Activated B cell treated with CpG ODN at 0.5 μM for 24 hours (primary cell): ENCODE measurements around the gene C3orf20. TPM values are rescaled to one million over a fixed set of nuclear protein-coding genes. Genes with fewer than 3 reads are reported as not detected.

ENCODE experiments used
- ATAC-seq: fragments of 200-7000 bp; cut with Tn5 transposase; one replicate; pipeline ENCODE4 v1.10.0; 2021; ENCODE audit warnings: low read depth, mild to moderate bottlenecking, moderate library complexity
- CTCF ChIA-PET: fragments of 350-600 bp; sonication (Branson Sonifier 250); formaldehyde crosslinking; loops from one replicate; lab custom pipeline; 2021; ENCODE audit warnings: antibody characterized with exemption; lab: Charles Lee
- POLR2A ChIA-PET: fragments of 350-600 bp; sonication (Branson Sonifier 250); formaldehyde crosslinking; loops from one replicate; lab custom pipeline; 2021; ENCODE audit warnings: antibody characterized with exemption; lab: Charles Lee
- DNase-seq: peaks from one replicate; pipeline ENCODE4 v3.0.0; 2022
- H3K27ac Mint-ChIP-seq: one replicate; pipeline ENCODE4 v1.8.0; 2020; ENCODE audit warnings: mixed read lengths
- H3K27me3 Mint-ChIP-seq: one replicate; pipeline ENCODE4 v1.8.0; 2021; ENCODE audit warnings: mixed read lengths
- H3K36me3 Mint-ChIP-seq: one replicate; pipeline ENCODE4 v1.8.0; 2021; ENCODE audit warnings: low read depth, mixed read lengths
- H3K4me1 Mint-ChIP-seq: one replicate; pipeline ENCODE4 v1.8.0; 2021; ENCODE audit warnings: mixed read lengths
- H3K4me3 Mint-ChIP-seq: one replicate; pipeline ENCODE4 v1.8.0; 2020; ENCODE audit warnings: mild to moderate bottlenecking, mixed read lengths
- H3K9me3 Mint-ChIP-seq: one replicate; pipeline ENCODE4 v1.8.0; 2020; ENCODE audit warnings: mixed read lengths
- CTCF ChIP-seq: fragments of 200-600 bp; IDR thresholded peaks from one replicate; pipeline ENCODE4 v1.8.0; 2022; ENCODE audit warnings: antibody characterized with exemption, mild to moderate bottlenecking
- intact Hi-C: fragments of 100-400 bp; cut with micrococcal nuclease; formaldehyde crosslinking; loops from one replicate; pipeline ENCODE4 v1.15.1; 2024
- total RNA-seq: library from RNA; stranded (reverse); gene quantifications from 2 replicates; pipeline ENCODE4 v1.2.3, GENCODE V29; 2022

Gene C3orf20
- total RNA-seq, 1 donor from 2014 or later: 0.16 TPM

GRCh38 chr3:14678015-14678503 lies 3.1 kb downstream of the C3orf20 start:
- ATAC-seq (no peak), DNase-seq (no peak)
- ChIA-PET CTCF (no interaction called here), POLR2A (no interaction called here)
- Mint-ChIP-seq H3K27me3 (no peaks in the 10 kb centered on the region), H3K27ac (no peak overlapping the region), H3K9me3 (peaks cover 4% of the 10 kb centered on the region), H3K4me1 (no peaks in the 10 kb centered on the region), H3K36me3 (peaks cover 11% of the 10 kb centered on the region), H3K4me3 (no peak overlapping the region)
- TF ChIP-seq CTCF: no peak
- intact Hi-C loops: no loop called here

GRCh38 chr3:14680115-14680514 lies 5.2 kb downstream of the C3orf20 start:
- Mint-ChIP-seq H3K36me3 (peaks cover 2% of the 10 kb centered on the region), H3K27ac (no peak overlapping the region), H3K4me3 (no peak overlapping the region), H3K9me3 (peaks cover 4% of the 10 kb centered on the region), H3K27me3 (no peaks in the 10 kb centered on the region), H3K4me1 (no peaks in the 10 kb centered on the region)
- ATAC-seq (no peak), DNase-seq (no peak)
- POLR2A ChIA-PET: no interaction called here
- TF ChIP-seq CTCF: no peak
- CTCF ChIA-PET: no interaction called here
- intact Hi-C loops: no loop called here

- Mint-ChIP-seq H3K27ac (no peak overlapping the region), H3K9me3 (peaks cover 4% of the 10 kb centered on the region), H3K27me3 (no peaks in the 10 kb centered on the region), H3K36me3 (no peaks in the 10 kb centered on the region), H3K4me1 (peaks cover 2% of the 10 kb centered on the region), H3K4me3 (no peak overlapping the region)
- ATAC-seq (no peak), DNase-seq (no peak)
- CTCF ChIA-PET: no interaction called here
- intact Hi-C loops: no loop called here
- no peak for TF ChIP-seq CTCF
- POLR2A ChIA-PET: no interaction called here
These were observed 5.8 kb downstream of the C3orf20 start for GRCh38 chr3:14680716-14681115.

DNA sequence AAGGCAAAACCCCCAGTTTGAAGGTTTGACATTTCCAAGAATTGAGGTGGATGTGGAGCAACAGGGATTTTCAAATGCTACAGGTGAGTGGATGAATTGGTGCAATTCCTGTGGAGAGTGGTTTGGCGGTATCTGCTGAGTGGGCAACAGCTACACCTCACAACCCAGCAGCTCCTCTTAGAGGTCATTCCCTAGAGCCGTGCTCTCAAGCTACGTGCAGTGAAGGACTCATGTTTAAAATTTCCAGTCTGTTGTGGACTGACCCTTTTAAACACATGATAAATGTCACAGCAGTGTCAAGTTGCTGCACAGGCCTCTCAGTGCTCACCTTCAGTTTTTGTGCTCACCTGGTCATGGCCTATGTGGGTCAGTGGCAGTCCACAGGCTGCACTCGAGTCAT lies 9.5 kb downstream of the C3orf20 start:
- no peaks in the 10 kb centered on the region for H3K27me3 Mint-ChIP-seq
- TF ChIP-seq CTCF: no peak
- ATAC-seq (no peak), DNase-seq (no peak)
- H3K4me3 Mint-ChIP-seq: no peak overlapping the region
- CTCF ChIA-PET: no interaction called here
- no peaks in the 10 kb centered on the region for H3K36me3 Mint-ChIP-seq
- POLR2A ChIA-PET: no interaction called here
- intact Hi-C loops: no loop called here
- H3K4me1 Mint-ChIP-seq: peaks cover 20% of the 10 kb centered on the region
- H3K9me3 Mint-ChIP-seq: peaks cover 4% of the 10 kb centered on the region
- H3K27ac Mint-ChIP-seq: no peak overlapping the region

- H3K27ac Mint-ChIP-seq: no peak overlapping the region
- H3K27me3 Mint-ChIP-seq: peaks cover 2% of the 10 kb centered on the region
- intact Hi-C loops: no loop called here
- no peak for TF ChIP-seq CTCF
- H3K4me3 Mint-ChIP-seq: no peak overlapping the region
- H3K4me1 Mint-ChIP-seq: peaks cover 22% of the 10 kb centered on the region
- no peak for ATAC-seq
- H3K9me3 Mint-ChIP-seq: peaks cover 2% of the 10 kb centered on the region
- ChIA-PET CTCF (no interaction called here), POLR2A (no interaction called here)
- no peaks in the 10 kb centered on the region for H3K36me3 Mint-ChIP-seq
- DNase-seq: no peak
These were observed 10.2 kb downstream of the C3orf20 start for GRCh38 chr3:14685179-14685578.
